HFFc6 (cell line): Measurements from ENCODE around the gene GOLGA1. TPM values are rescaled to one million over a fixed set of nuclear protein-coding genes. Genes with fewer than 3 reads are reported as not detected.
"Not testable (repeated sequence)": the region's sequence is repeated elsewhere in the genome, so short reads cannot be mapped to it uniquely, and the experiment has no call there.

Source experiments
- DNase-seq: peaks from one replicate; pipeline ENCODE4 v3.0.0-alpha.2; 2018
- H3K27ac Mint-ChIP-seq: 2 replicates; pipeline ENCODE4 v1.8.0; 2020; ENCODE audit warnings: mild to moderate bottlenecking, mixed read lengths
- H3K27me3 Mint-ChIP-seq: 2 replicates; pipeline ENCODE4 v1.8.0; 2021; ENCODE audit warnings: mild to moderate bottlenecking, moderate library complexity, mixed read lengths; ENCODE audit not compliant: insufficient read depth
- H3K36me3 Mint-ChIP-seq: 2 replicates; pipeline ENCODE4 v1.8.0; 2021; ENCODE audit warnings: low read depth, mixed read lengths
- H3K4me1 Mint-ChIP-seq: 2 replicates; pipeline ENCODE4 v1.8.0; 2020; ENCODE audit warnings: low read depth, mixed read lengths
- H3K4me3 Mint-ChIP-seq: 2 replicates; pipeline ENCODE4 v1.8.0; 2020; ENCODE audit warnings: mild to moderate bottlenecking, moderate library complexity, mixed read lengths
- H3K9me3 Mint-ChIP-seq: 2 replicates; pipeline ENCODE4 v1.8.0; 2020; ENCODE audit warnings: mild to moderate bottlenecking, mixed read lengths
- CTCF ChIP-seq: fragments of 200-600 bp; sonication (generic); IDR thresholded peaks from 2 replicates; pipeline ENCODE4 v1.5.0; 2021; ENCODE audit warnings: antibody characterized with exemption, mild to moderate bottlenecking
- total RNA-seq, 6 experiments: library from RNA; stranded (reverse); fragmentation: NEBNext Ultra II Directional; extraction: Animal tissue kit (Norgen Biotek cat#: 25700); gene quantifications; 2 replicates in 1 of 6; 3 replicates in 5 of 6; pipeline ENCODE4 v1.2.3, GENCODE V29; 2021

The GOLGA1 gene
- total RNA-seq, 6 experiments from 2014 or later: 17.4 to 23.2 (median 20.2) TPM

GRCh38 chr9:124934290-124934689 is 6.6 kb downstream of the GOLGA1 start:
- Mint-ChIP-seq H3K9me3 (no peaks in the 10 kb centered on the region), H3K4me3 (peak overlapping the region; percentile 8), H3K36me3 (peaks cover 26% of the 10 kb centered on the region; the same call in 1 of the 2 replicates), H3K27ac (peak overlapping the region; percentile 62), H3K4me1 (peaks cover 22% of the 10 kb centered on the region), H3K27me3 (no peaks in the 10 kb centered on the region; the same call in 1 of the 2 replicates)
- TF ChIP-seq CTCF: no peak
- DNase-seq: peak; percentile 60

- Mint-ChIP-seq H3K9me3 (no peaks in the 10 kb centered on the region), H3K27me3 (no peaks in the 10 kb centered on the region; the same call in 1 of the 2 replicates), H3K4me1 (peaks cover 16% of the 10 kb centered on the region), H3K4me3 (no peak overlapping the region), H3K36me3 (peaks cover 28% of the 10 kb centered on the region), H3K27ac (no peak overlapping the region)
- no peak for DNase-seq
- no peak for TF ChIP-seq CTCF
Observed at GRCh38 chr9:124932333-124932732, 8.6 kb downstream of the GOLGA1 start.

GRCh38 chr9:124929464-124929863 is 11.4 kb downstream of the GOLGA1 start:
- Mint-ChIP-seq H3K36me3 (peaks cover 22% of the 10 kb centered on the region), H3K4me1 (peaks cover 10% of the 10 kb centered on the region), H3K4me3 (no peak overlapping the region), H3K9me3 (no peaks in the 10 kb centered on the region), H3K27ac (no peak overlapping the region), H3K27me3 (no peaks in the 10 kb centered on the region; the same call in 1 of the 2 replicates)
- no peak for DNase-seq
- TF ChIP-seq CTCF: no peak

- H3K4me1 Mint-ChIP-seq: no peaks in the 10 kb centered on the region
Observed at GRCh38 chr9:124928116-124928515, 12.8 kb downstream of the GOLGA1 start.

GRCh38 chr9:124920394-124920793 is 20.5 kb downstream of the GOLGA1 start:
- H3K4me3 Mint-ChIP-seq, H3K4me1 Mint-ChIP-seq, H3K36me3 Mint-ChIP-seq, H3K27ac Mint-ChIP-seq, DNase-seq, H3K9me3 Mint-ChIP-seq, H3K27me3 Mint-ChIP-seq: not testable (repeated sequence)

More at GRCh38 chr9:124928116-124928515, 12.8 kb downstream of the GOLGA1 start:
- H3K27ac Mint-ChIP-seq: no peak overlapping the region
- no peak for TF ChIP-seq CTCF
- peaks cover 16% of the 10 kb centered on the region for H3K36me3 Mint-ChIP-seq
- no peaks in the 10 kb centered on the region for H3K9me3 Mint-ChIP-seq
- H3K4me3 Mint-ChIP-seq: no peak overlapping the region
- H3K27me3 Mint-ChIP-seq: no peaks in the 10 kb centered on the region
- no peak for DNase-seq

GRCh38 chr9:124914753-124915405 is 26.0 kb downstream of the GOLGA1 start:
- H3K36me3 Mint-ChIP-seq: peaks cover 28% of the 10 kb centered on the region
- H3K4me1 Mint-ChIP-seq: no peaks in the 10 kb centered on the region
- TF ChIP-seq CTCF: no peak
- no peak overlapping the region for H3K27ac Mint-ChIP-seq
- no peak overlapping the region for H3K4me3 Mint-ChIP-seq
- no peak for DNase-seq
- H3K27me3 Mint-ChIP-seq: peaks cover 2% of the 10 kb centered on the region; the same call in 1 of the 2 replicates
- no peaks in the 10 kb centered on the region for H3K9me3 Mint-ChIP-seq
